Ectodermal cell (in vitro differentiated cells): ENCODE data around the gene ANKIB1.
"Not testable (repeated sequence)": the region's sequence is repeated elsewhere in the genome, so short reads cannot be mapped to it uniquely, and the experiment has no call there.

ENCODE experiments used
- H3K27ac ChIP-seq: 2 replicates; pipeline ENCODE4 v1.7.0; 2013; ENCODE audit warnings: mild to moderate bottlenecking, low read depth, low read length; ENCODE audit not compliant: insufficient read depth, poor library complexity, severe bottlenecking
- H3K27me3 ChIP-seq: 2 replicates; pipeline ENCODE4 v1.7.0; 2013; ENCODE audit warnings: mild to moderate bottlenecking, low read length; ENCODE audit not compliant: insufficient read depth, control insufficient read depth, poor library complexity, severe bottlenecking
- H3K36me3 ChIP-seq: one replicate; pipeline ENCODE4 v1.7.0; 2013; ENCODE audit warnings: low read length; ENCODE audit not compliant: control insufficient read depth, insufficient read depth
- H3K4me1 ChIP-seq: one replicate; pipeline ENCODE4 v1.7.0; 2013; ENCODE audit warnings: low read length; ENCODE audit not compliant: control insufficient read depth, insufficient read depth
- H3K4me3 ChIP-seq: 2 replicates; pipeline ENCODE4 v1.7.0; 2013; ENCODE audit warnings: low read depth, low read length, control low read depth; ENCODE audit not compliant: insufficient read depth
- H3K9me3 ChIP-seq: 2 replicates; pipeline ENCODE4 v1.7.0; 2013; ENCODE audit warnings: mild to moderate bottlenecking, low read length, moderate library complexity; ENCODE audit not compliant: control insufficient read depth
- WGBS, 2 experiments: methylation state at CpG; one replicate each; pipeline ENCODE4 v1.1.7; 2013; ENCODE audit warnings: missing lambda C conversion rate in 2 of 2; 5-methylcytosine and 5-hydroxymethylcytosine counted together

The ANKIB1 gene

GRCh38 chr7:92436612-92437445 lies 191.1 kb downstream of the ANKIB1 start:
- Histone ChIP-seq H3K27me3 (no peaks in the 10 kb centered on the region), H3K4me1 (no peaks in the 10 kb centered on the region)

DNA sequence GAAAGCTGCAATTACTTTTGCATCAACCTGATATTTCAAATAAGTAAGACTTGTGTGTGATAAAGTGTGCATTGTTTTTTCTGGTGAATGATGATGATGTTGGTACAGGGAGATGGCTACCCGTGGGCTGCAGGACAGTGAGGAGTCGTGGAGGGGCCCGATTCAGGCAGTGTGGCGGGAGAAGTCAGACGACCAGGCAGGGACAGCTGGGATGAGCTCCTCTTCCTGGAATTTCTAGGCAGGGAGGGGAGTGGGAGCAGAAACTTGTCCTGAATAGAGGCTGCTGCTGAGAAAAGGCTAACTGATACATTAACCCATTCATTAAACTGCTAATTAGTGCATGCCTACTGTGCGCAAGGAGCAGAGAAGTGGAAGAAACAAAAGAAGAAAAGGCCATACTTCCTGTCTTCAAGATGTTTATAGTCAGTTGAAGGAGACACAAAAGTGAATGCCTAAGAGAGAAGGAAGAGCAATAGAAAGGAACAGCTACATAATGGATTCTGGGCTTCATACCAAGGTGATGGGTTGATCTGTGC lies 192.2 kb downstream of the ANKIB1 start:
- H3K36me3 ChIP-seq: no peaks in the 10 kb centered on the region
- H3K4me3 ChIP-seq: no peak overlapping the region
- no peaks in the 10 kb centered on the region for H3K4me1 ChIP-seq
- H3K27me3 ChIP-seq: no peaks in the 10 kb centered on the region
- H3K9me3 ChIP-seq: no peaks in the 10 kb centered on the region
- 77 to 83% methylated on average over 6 of the region's 6 CpGs for WGBS, 2 experiments
- H3K27ac ChIP-seq: no peak overlapping the region

More at GRCh38 chr7:92436612-92437445, 191.1 kb downstream of the ANKIB1 start:
- H3K36me3 ChIP-seq: no peaks in the 10 kb centered on the region
- H3K27ac ChIP-seq: no peak overlapping the region
- H3K4me3 ChIP-seq: no peak overlapping the region
- WGBS, 2 experiments: 67 to 71% methylated on average over 6 to 7 of the region's 7 CpGs
- H3K9me3 ChIP-seq: no peaks in the 10 kb centered on the region

DNA sequence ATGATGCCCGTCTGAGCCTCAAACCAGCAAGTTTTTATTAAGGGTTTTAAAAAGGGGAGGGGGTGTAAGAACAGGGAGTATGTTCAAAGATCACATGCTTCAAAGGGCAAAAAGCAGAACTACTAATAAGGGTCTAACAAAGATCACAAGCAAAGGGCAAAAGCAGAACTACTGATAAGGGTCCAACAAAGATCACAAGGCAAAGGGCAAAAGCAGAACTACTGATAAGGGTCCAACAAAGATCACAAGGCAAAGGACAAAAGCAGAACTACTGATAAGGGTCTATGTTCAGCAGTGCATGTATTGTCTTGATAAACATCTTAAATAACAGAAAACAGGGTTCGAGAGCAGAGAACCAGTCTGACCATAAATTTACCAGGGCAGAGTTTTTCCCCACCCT lies 196.9 kb downstream of the ANKIB1 start:
- H3K9me3 ChIP-seq, H3K36me3 ChIP-seq, H3K4me3 ChIP-seq, H3K27me3 ChIP-seq, H3K27ac ChIP-seq, H3K4me1 ChIP-seq: not testable (repeated sequence)
- WGBS, 2 experiments: 90 to 96% methylated on average over 2 of the region's 2 CpGs

DNA sequence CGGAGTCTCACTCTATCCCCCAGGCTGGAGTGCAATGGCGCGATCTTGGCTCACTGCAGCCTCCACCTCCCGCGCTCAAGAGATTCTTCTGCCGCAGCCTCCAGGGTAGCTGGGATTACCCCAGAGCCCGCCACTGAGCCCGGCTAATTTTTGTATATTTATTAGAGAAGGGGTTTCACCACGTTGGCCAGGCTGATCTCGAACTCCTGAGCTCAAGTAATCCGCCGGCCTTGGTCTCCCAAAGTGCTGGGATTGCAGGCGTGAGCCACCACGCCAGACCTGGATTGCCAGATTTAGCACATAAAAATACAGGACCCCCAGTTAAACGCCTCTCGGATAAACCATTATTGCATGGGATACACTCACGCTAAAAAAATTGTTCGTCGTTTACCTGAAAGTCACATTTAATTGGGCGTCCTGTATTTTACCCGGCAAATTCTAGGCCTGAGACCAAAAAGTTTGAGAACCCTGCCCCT lies 201.1 kb downstream of the ANKIB1 start:
- Histone ChIP-seq H3K4me3 (peak overlapping the region; percentile 98), H3K36me3 (peaks cover 17% of the 10 kb centered on the region), H3K27me3 (no peaks in the 10 kb centered on the region), H3K9me3 (no peaks in the 10 kb centered on the region), H3K4me1 (no peaks in the 10 kb centered on the region), H3K27ac (no peak overlapping the region)
- 58 to 61% methylated on average over 21 of the region's 21 CpGs for WGBS, 2 experiments

- Histone ChIP-seq H3K4me1 (no peaks in the 10 kb centered on the region), H3K9me3 (no peaks in the 10 kb centered on the region), H3K4me3 (peak within 1 kb of the TSS; percentile 98), H3K36me3 (peaks cover 24% of the 10 kb centered on the region), H3K27me3 (no peaks in the 10 kb centered on the region), H3K27ac (peak within 1 kb of the TSS; percentile 83)
- WGBS, 2 experiments: 0% methylated on average over 87 of the region's 87 CpGs
These were observed 201.8 kb downstream of the ANKIB1 start, which contains the start of gene GATAD1 for GRCh38 chr7:92447345-92448204. TSS of gene GATAD1 (plus strand) at chr7:92447482. CDS start at chr7:92447730, 248 bp downstream.

GRCh38 chr7:92448205-92448747 lies 202.5 kb downstream of the ANKIB1 start:
- H3K4me1 ChIP-seq: no peaks in the 10 kb centered on the region
- H3K9me3 ChIP-seq: no peaks in the 10 kb centered on the region
- H3K36me3 ChIP-seq: peaks cover 29% of the 10 kb centered on the region
- H3K4me3 ChIP-seq: peak overlapping the region; percentile 98
- 12 to 14% methylated on average over 10 to 11 of the region's 11 CpGs for WGBS, 2 experiments
- no peaks in the 10 kb centered on the region for H3K27me3 ChIP-seq
- peak overlapping the region; percentile 26 for H3K27ac ChIP-seq
